ENCODE data around the gene ZMYND8.
"Not testable (repeated sequence)": the region's sequence is repeated elsewhere in the genome, so short reads cannot be mapped to it uniquely, and the experiment has no call there.

Gene ZMYND8

DNA sequence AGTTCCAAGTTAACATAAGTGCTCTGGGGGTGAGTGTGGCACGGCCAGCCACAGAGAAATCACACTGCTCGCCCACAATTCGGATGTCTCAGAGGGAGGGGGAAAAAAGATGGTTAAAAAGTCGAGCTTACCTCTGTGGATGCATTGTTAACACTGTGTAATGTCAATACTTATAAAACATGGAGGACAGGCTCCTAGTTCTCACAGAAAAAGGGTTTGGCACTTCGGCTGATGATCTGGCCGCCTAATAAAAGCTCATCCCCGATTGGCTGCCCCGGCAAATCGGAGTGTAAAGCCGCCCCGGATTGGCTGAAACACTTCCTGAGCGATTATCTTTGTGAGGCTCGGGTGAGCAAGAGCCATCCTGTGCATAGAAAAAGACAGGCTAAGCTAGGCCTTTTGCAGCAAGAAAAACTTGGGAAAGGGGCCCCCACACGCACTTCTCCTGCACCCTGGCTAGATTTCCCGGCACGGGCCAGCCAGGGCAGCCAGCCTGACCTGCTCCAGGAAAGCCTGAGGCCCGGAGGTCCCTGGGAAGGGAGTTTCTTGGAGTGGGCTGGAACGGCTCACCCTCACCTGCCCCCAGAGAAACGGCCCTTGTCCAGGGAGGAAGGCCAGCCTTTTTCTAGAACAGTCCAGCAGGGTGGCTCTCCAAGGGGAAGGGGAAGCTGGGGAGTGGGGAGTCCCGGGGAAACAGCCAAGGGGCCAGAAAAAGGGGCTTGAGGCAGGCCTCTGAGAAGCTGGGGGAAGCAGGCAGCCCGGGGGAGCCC lies at the start of gene ZMYND8:
Gene ZMYND8, minus strand, starts transcription at position 174 of the 770 bp plus-strand sequence. Its CDS starts 29 bp downstream, at position 145.
- H3K4me3 ChIP-seq (replicated peaks; ENCODE audit: low read depth, low read length), result peak within 1 kb of the TSS; percentile 73
- H3K36me3 ChIP-seq (ENCODE audit: control insufficient read depth, insufficient read depth, low read length), result no peaks in the 10 kb centered on the region
- H3K27me3 ChIP-seq (replicated peaks; ENCODE audit: control insufficient read depth, insufficient read depth, low read length), result no peaks in the 10 kb centered on the region
- TF ChIP-seq, protein P1, sequence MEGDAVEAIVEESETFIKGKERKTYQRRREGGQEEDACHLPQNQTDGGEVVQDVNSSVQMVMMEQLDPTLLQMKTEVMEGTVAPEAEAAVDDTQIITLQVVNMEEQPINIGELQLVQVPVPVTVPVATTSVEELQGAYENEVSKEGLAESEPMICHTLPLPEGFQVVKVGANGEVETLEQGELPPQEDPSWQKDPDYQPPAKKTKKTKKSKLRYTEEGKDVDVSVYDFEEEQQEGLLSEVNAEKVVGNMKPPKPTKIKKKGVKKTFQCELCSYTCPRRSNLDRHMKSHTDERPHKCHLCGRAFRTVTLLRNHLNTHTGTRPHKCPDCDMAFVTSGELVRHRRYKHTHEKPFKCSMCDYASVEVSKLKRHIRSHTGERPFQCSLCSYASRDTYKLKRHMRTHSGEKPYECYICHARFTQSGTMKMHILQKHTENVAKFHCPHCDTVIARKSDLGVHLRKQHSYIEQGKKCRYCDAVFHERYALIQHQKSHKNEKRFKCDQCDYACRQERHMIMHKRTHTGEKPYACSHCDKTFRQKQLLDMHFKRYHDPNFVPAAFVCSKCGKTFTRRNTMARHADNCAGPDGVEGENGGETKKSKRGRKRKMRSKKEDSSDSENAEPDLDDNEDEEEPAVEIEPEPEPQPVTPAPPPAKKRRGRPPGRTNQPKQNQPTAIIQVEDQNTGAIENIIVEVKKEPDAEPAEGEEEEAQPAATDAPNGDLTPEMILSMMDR (IDR thresholded peaks at IDR 0.05; ENCODE audit: insufficient read depth, low read length, poor library complexity, severe bottlenecking), result no peak
- peak; percentile 95 for DNase-seq (ENCODE audit: extremely low read depth, insufficient read length)

- DNase-seq (ENCODE audit: extremely low read depth, insufficient read length), result no peak
- Histone ChIP-seq H3K27me3 (replicated peaks; ENCODE audit: control insufficient read depth, insufficient read depth, low read length) (no peaks in the 10 kb centered on the region), H3K4me3 (replicated peaks; ENCODE audit: low read depth, low read length) (no peak overlapping the region), H3K36me3 (ENCODE audit: control insufficient read depth, insufficient read depth, low read length) (peaks cover 12% of the 10 kb centered on the region)
- TF ChIP-seq, protein P1 (IDR thresholded peaks at IDR 0.05; ENCODE audit: insufficient read depth, low read length, poor library complexity, severe bottlenecking), result no peak
Observed at GRCh38 chr20:47405775-47406325, 49.4 kb upstream of the ZMYND8 start.

DNA sequence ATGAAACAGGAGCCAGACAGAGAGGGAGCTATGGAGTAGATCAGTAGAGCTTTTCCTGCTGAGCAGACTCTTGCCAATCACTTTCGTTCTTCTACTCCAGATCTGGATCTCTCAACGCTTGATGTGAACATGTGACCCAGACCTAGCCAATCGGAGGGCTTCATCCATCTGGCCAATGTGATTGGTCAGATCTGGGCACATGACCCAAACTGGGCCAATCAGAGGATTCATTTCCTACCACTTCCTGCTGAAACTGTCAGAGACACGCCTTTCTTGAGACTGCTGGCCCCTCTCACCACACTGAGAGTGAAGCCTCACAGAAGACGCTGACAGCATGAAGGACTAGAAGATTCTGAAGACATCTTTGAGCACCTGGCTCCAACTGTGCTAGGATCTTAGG lies 44.2 kb upstream of the ZMYND8 start:
- H3K27me3 ChIP-seq (replicated peaks; ENCODE audit: control insufficient read depth, insufficient read depth, low read length), result no peaks in the 10 kb centered on the region
- DNase-seq (ENCODE audit: extremely low read depth, insufficient read length), result no peak

GRCh38 chr20:47397652-47398301 lies 41.3 kb upstream of the ZMYND8 start:
- no peak for DNase-seq (ENCODE audit: extremely low read depth, insufficient read length)
- TF ChIP-seq, protein P1 (IDR thresholded peaks at IDR 0.05; ENCODE audit: insufficient read depth, low read length, poor library complexity, severe bottlenecking), result no peak
- H3K4me3 ChIP-seq (replicated peaks; ENCODE audit: low read depth, low read length), result no peak overlapping the region
- no peaks in the 10 kb centered on the region for H3K27me3 ChIP-seq (replicated peaks; ENCODE audit: control insufficient read depth, insufficient read depth, low read length)
- H3K36me3 ChIP-seq (ENCODE audit: control insufficient read depth, insufficient read depth, low read length), result peaks cover 11% of the 10 kb centered on the region

More for the DNA sequence above, 44.2 kb upstream of the ZMYND8 start:
- TF ChIP-seq, protein P1 (IDR thresholded peaks at IDR 0.05; ENCODE audit: insufficient read depth, low read length, poor library complexity, severe bottlenecking), result no peak
- Histone ChIP-seq H3K36me3 (ENCODE audit: control insufficient read depth, insufficient read depth, low read length) (peaks cover 14% of the 10 kb centered on the region), H3K4me3 (replicated peaks; ENCODE audit: low read depth, low read length) (no peak overlapping the region)

DNA sequence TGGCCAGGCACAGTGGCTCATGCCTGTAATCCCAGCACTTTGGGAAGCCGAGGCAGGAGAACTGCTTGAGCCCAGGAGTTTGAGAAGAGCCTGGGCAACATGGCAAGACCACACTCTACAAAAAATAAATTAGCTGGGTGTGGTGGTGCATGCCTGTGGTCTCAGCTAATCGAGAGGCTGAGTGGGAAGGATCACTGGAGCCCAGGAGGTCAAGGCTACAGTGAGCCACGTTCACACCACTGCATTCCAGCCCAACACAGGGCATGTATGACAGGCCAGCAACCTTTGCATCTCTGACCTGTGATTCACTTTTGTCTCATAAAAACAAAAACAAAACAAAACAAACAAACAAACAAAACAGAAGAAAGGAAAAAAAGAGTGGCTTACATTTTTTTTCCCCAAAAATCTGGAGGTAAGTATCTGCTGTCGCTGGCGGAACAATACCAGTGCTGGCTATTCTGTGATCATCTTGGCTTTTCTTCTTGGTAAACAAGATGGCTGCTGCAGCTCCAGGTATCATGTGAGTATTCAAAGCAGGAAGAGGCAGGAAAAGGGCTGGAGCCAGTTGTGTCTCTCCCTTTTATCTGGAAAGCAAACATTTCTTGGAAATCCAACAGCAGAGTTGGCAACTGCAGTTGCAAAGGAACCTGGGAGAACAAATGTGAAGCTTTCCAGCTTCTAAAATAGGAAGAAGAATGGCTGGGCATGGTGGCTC lies 40.4 kb upstream of the ZMYND8 start:
- Histone ChIP-seq H3K4me3 (replicated peaks; ENCODE audit: low read depth, low read length) (no peak overlapping the region), H3K36me3 (ENCODE audit: control insufficient read depth, insufficient read depth, low read length) (peaks cover 11% of the 10 kb centered on the region), H3K27me3 (replicated peaks; ENCODE audit: control insufficient read depth, insufficient read depth, low read length) (no peaks in the 10 kb centered on the region)
- DNase-seq (ENCODE audit: extremely low read depth, insufficient read length), result no peak
- TF ChIP-seq, protein P1 (IDR thresholded peaks at IDR 0.05; ENCODE audit: insufficient read depth, low read length, poor library complexity, severe bottlenecking), result no peak

DNA sequence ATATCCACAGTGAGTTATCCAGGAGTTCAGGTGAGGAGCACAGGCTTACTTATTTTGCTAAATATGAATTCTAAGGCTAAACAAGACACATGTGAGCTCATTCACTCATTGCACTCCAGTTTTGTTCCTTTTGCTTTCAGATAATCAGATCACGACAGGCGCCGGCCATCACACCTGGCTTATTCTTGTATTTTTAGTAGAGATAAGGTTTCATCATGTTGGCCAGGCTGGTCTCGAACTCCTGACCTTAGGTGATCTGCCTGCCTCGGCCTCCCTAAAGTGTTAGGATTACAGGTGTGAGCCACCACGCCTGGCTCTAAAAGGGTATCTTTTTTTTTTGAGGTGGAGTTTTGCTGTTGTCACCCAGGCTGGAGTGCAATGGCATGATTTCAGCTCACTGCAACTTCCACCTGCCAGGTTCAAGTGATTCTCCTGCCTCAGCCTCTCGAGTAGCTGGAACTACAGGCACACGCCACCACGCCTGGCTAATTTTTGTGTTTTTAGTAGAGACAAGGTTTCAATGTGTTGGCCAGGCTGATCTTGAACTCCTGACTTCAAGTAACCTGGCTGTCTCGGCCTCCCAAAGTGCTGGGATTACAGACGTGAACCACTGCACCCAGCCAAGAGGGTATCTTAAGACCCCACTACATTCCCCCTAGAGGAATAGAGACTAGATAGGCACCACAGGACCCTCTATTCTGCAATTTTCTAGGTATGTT lies 37.5 kb upstream of the ZMYND8 start:
- peaks cover 11% of the 10 kb centered on the region for H3K36me3 ChIP-seq (ENCODE audit: control insufficient read depth, insufficient read depth, low read length)
- H3K4me3 ChIP-seq (replicated peaks; ENCODE audit: low read depth, low read length); H3K27me3 ChIP-seq (replicated peaks; ENCODE audit: control insufficient read depth, insufficient read depth, low read length); DNase-seq (ENCODE audit: extremely low read depth, insufficient read length): not testable (repeated sequence)
